Neural progenitor cell (in vitro differentiated cells): ENCODE results near the gene TMIGD3. TPM values are rescaled to one million over a fixed set of nuclear protein-coding genes. Genes with fewer than 3 reads are reported as not detected.
A peak's percentile ranks its signal among the peaks of the same experiment; 100 is the strongest.

Experiments used
- DNase-seq: peaks from one replicate; pipeline ENCODE4 v3.0.0-alpha.2; 2016; ENCODE audit warnings: low spot score
- H2AFZ ChIP-seq: fragments of 200-600 bp; sonication (generic); replicated peaks from 2 replicates; pipeline ENCODE4 v1.6.1; 2016; ENCODE audit warnings: antibody characterized with exemption
- H3F3A ChIP-seq: fragments of 200-600 bp; sonication (generic); 2 replicates; pipeline ENCODE4 v1.6.1; 2016; ENCODE audit warnings: antibody characterized with exemption, low read depth
- H3K27ac ChIP-seq: fragments of 200-600 bp; sonication (generic); 2 replicates; pipeline ENCODE4 v1.5.1; 2016; ENCODE audit warnings: mild to moderate bottlenecking
- H3K27me3 ChIP-seq: fragments of 200-600 bp; sonication (generic); 2 replicates; pipeline ENCODE4 v1.6.1; 2016; ENCODE audit warnings: mild to moderate bottlenecking, moderate library complexity
- H3K36me3 ChIP-seq: fragments of 200-600 bp; sonication (generic); 2 replicates; pipeline ENCODE4 v1.5.1; 2016
- H3K4me1 ChIP-seq: fragments of 200-600 bp; sonication (generic); 2 replicates; pipeline ENCODE4 v1.6.1; 2016; ENCODE audit warnings: mixed run types
- H3K4me2 ChIP-seq: fragments of 200-600 bp; sonication (generic); 2 replicates; pipeline ENCODE4 v1.6.1; 2016
- H3K4me3 ChIP-seq: fragments of 200-600 bp; sonication (generic); 2 replicates; pipeline ENCODE4 v1.5.1; 2016
- H3K79me2 ChIP-seq: fragments of 200-600 bp; sonication (generic); 2 replicates; pipeline ENCODE4 v1.6.1; 2016; ENCODE audit warnings: low read depth
- H3K9ac ChIP-seq: fragments of 200-600 bp; sonication (generic); 2 replicates; pipeline ENCODE4 v1.6.1; 2016
- H3K9me3 ChIP-seq: fragments of 200-600 bp; sonication (generic); 2 replicates; pipeline ENCODE4 v1.5.1; 2016; ENCODE audit warnings: low read depth
- H4K20me1 ChIP-seq: fragments of 200-600 bp; sonication (generic); 2 replicates; pipeline ENCODE4 v1.6.1; 2016; ENCODE audit warnings: low read depth
- H3K27ac Mint-ChIP-seq: 3 replicates; pipeline ENCODE4 v1.8.0; 2021; ENCODE audit warnings: mixed read lengths
- H3K27me3 Mint-ChIP-seq: 2 replicates; pipeline ENCODE4 v1.8.0; 2022; ENCODE audit warnings: low read depth, mild to moderate bottlenecking, inconsistent platforms, moderate library complexity, mixed read lengths; ENCODE audit not compliant: insufficient read depth
- H3K36me3 Mint-ChIP-seq: 3 replicates; pipeline ENCODE4 v1.8.0; 2021; ENCODE audit warnings: mixed read lengths
- H3K4me1 Mint-ChIP-seq: 3 replicates; pipeline ENCODE4 v1.8.0; 2021; ENCODE audit warnings: mixed read lengths
- H3K4me3 Mint-ChIP-seq: 3 replicates; pipeline ENCODE4 v1.8.0; 2021; ENCODE audit warnings: mild to moderate bottlenecking, moderate library complexity, mixed read lengths
- H3K9me3 Mint-ChIP-seq: 3 replicates; pipeline ENCODE4 v1.8.0; 2020; ENCODE audit warnings: mixed read lengths
- EZH2 ChIP-seq: fragments of 200-600 bp; sonication (generic); IDR thresholded peaks from 2 replicates; pipeline ENCODE4 v1.6.1; 2017; ENCODE audit warnings: antibody characterized with exemption, mild to moderate bottlenecking, moderate library complexity
- EZH2phosphoT487 ChIP-seq: fragments of 200-600 bp; sonication (generic); IDR thresholded peaks from 2 replicates; pipeline ENCODE4 v1.6.1; 2017; ENCODE audit warnings: antibody characterized with exemption
- total RNA-seq: library from RNA; depleted of rRNA; stranded (reverse); fragments of >200 nt; gene quantifications from 2 replicates; pipeline ENCODE4 v1.2.3, GENCODE V29; 2015; ENCODE audit warnings: low replicate concordance
- TF ChIP-seq, protein P1 (sequence below): fragments of 200-600 bp; sonication (generic); IDR thresholded peaks from 2 replicates; pipeline ENCODE4 v1.5.1; 2017; ENCODE audit warnings: antibody characterized with exemption, mild to moderate bottlenecking

TMIGD3 gene
- total RNA-seq, 1 donor from 2014 or later, result not detected

DNA sequence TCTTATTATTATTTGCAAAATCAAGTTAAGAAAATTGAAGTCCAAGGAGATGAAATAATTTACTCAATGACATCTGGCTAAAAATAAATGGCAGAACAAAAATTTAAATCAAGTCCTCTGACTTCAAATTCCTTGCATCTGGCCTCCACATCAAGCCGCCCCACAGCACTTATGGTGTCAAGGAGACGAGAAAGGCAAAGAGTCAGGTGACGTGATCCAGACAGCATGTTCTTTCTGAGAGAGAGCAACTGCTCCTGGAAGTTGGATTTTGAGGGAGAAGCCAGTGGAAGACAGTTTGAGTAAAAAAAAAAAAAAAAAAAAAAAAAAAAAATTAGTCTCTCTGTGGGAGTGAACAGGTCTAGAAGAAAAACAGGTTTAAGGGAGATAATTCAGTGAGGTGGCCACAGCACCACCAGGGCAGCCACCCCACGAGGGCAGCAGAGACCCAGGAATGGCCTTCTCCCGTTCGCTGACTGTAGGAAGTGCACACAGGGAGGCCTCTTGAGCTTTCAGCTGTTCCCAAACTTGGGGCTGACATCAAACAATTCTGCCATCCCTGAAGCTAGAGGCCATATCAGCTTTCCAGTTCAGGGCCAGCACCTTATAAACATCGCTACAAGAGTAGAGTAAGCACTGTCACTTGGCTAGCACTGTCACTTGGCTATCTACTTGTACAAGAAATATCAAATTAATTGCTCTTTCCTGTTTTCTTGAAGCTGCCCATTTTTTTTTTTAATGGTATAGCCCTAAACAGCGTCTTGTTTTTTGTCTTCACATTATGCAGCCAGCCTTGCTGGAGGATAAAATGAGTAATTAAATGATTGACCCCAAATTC lies 21.8 kb downstream of the TMIGD3 start:
- H3K4me3 Mint-ChIP-seq, result no peak overlapping the region
- no peak overlapping the region for H3K4me3 ChIP-seq
- no peaks in the 10 kb centered on the region for H3K36me3 ChIP-seq
- TF ChIP-seq EZH2phosphoT487, result no peak
- TF ChIP-seq, protein P1, sequence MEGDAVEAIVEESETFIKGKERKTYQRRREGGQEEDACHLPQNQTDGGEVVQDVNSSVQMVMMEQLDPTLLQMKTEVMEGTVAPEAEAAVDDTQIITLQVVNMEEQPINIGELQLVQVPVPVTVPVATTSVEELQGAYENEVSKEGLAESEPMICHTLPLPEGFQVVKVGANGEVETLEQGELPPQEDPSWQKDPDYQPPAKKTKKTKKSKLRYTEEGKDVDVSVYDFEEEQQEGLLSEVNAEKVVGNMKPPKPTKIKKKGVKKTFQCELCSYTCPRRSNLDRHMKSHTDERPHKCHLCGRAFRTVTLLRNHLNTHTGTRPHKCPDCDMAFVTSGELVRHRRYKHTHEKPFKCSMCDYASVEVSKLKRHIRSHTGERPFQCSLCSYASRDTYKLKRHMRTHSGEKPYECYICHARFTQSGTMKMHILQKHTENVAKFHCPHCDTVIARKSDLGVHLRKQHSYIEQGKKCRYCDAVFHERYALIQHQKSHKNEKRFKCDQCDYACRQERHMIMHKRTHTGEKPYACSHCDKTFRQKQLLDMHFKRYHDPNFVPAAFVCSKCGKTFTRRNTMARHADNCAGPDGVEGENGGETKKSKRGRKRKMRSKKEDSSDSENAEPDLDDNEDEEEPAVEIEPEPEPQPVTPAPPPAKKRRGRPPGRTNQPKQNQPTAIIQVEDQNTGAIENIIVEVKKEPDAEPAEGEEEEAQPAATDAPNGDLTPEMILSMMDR, result peak; percentile 69
- H3K27ac ChIP-seq, result no peak overlapping the region
- H3K9ac ChIP-seq, result no peak overlapping the region
- H4K20me1 ChIP-seq, result no peaks in the 10 kb centered on the region
- H3K4me1 ChIP-seq, result peaks cover 7% of the 10 kb centered on the region
- no peaks in the 10 kb centered on the region for H3K79me2 ChIP-seq
- no peak overlapping the region for H3K27ac Mint-ChIP-seq
- no peaks in the 10 kb centered on the region for H3F3A ChIP-seq
- H3K27me3 ChIP-seq, result no peaks in the 10 kb centered on the region
- H3K27me3 Mint-ChIP-seq, result no peaks in the 10 kb centered on the region
- no peak overlapping the region for H2AFZ ChIP-seq
- H3K36me3 Mint-ChIP-seq, result no peaks in the 10 kb centered on the region
- H3K4me2 ChIP-seq, result no peak overlapping the region
- no peaks in the 10 kb centered on the region for H3K9me3 Mint-ChIP-seq
- H3K9me3 ChIP-seq, result no peaks in the 10 kb centered on the region
- DNase-seq, result peak; percentile 79
- H3K4me1 Mint-ChIP-seq, result no peaks in the 10 kb centered on the region

DNA sequence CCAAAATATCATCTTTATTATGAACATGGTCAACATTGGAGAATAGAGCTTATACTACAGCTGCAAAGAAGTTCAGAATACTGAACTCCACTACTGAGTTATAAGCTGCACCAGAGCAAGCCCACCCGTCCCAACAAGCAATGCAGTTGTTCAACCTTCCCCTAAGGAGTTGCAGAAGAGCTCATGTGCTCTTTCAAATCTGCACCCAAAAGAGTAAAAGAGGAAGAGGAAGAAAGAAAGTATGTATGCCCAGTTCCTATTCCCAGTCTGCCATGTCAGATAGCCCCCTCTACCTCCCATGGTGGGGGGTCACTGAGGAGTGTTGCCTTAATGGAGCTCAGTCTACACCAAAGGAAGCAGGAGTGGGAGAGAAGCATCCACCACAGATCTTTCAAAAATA lies 22.8 kb downstream of the TMIGD3 start:
- H4K20me1 ChIP-seq, result no peaks in the 10 kb centered on the region
- no peak overlapping the region for H3K4me3 ChIP-seq
- no peaks in the 10 kb centered on the region for H3K36me3 ChIP-seq
- no peak overlapping the region for H3K27ac Mint-ChIP-seq
- TF ChIP-seq, protein P1, result no peak
- TF ChIP-seq EZH2phosphoT487 (no peak), EZH2 (no peak)
- H3K9ac ChIP-seq, result no peak overlapping the region
- no peak for DNase-seq
- no peaks in the 10 kb centered on the region for H3K9me3 ChIP-seq
- H3K4me1 Mint-ChIP-seq, result no peaks in the 10 kb centered on the region
- no peaks in the 10 kb centered on the region for H3K9me3 Mint-ChIP-seq
- H3K27me3 Mint-ChIP-seq, result no peaks in the 10 kb centered on the region
- H3K4me1 ChIP-seq, result peaks cover 8% of the 10 kb centered on the region
- no peaks in the 10 kb centered on the region for H3F3A ChIP-seq
- H3K27me3 ChIP-seq, result no peaks in the 10 kb centered on the region
- no peaks in the 10 kb centered on the region for H3K79me2 ChIP-seq
- H3K27ac ChIP-seq, result no peak overlapping the region
- no peaks in the 10 kb centered on the region for H3K36me3 Mint-ChIP-seq
- no peak overlapping the region for H3K4me3 Mint-ChIP-seq
- no peak overlapping the region for H3K4me2 ChIP-seq
- no peak overlapping the region for H2AFZ ChIP-seq

DNA sequence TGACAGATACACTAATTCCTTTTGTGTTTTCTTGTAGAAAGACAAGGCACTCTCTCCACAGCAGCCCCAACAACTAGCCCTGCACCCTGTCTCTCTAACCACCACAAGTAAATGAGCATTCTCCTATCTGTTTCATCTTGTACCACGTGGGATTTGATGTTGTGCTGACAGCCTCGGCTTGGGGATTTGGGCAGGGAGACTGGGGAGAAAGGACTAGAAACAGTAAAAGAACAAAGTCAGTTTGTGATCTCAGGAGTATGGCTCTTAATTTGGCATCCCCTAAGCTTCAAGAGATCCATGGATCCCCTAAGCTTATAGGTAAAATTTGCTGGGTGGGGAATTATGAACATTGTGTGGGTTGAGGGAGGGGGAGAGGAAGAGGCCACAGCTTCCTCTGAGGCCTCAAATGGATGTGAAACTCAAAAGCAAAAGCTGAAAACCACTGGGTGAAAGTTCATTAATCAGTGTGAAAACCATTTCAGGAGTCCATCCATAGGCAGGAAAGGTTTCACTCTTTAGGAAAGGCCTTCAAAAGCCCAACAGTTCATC lies 26.6 kb downstream of the TMIGD3 start:
- Histone ChIP-seq H3K4me3 (no peak overlapping the region), H3K36me3 (no peaks in the 10 kb centered on the region), H3K4me2 (no peak overlapping the region), H3K4me1 (peaks cover 8% of the 10 kb centered on the region), H2AFZ (no peak overlapping the region), H3K27me3 (no peaks in the 10 kb centered on the region), H4K20me1 (no peaks in the 10 kb centered on the region), H3K79me2 (no peaks in the 10 kb centered on the region), H3K9ac (no peak overlapping the region), H3K9me3 (no peaks in the 10 kb centered on the region), H3K27ac (no peak overlapping the region), H3F3A (no peaks in the 10 kb centered on the region)
- H3K27ac Mint-ChIP-seq, result no peak overlapping the region
- no peaks in the 10 kb centered on the region for H3K9me3 Mint-ChIP-seq
- H3K27me3 Mint-ChIP-seq, result no peaks in the 10 kb centered on the region
- TF ChIP-seq EZH2phosphoT487, result no peak
- TF ChIP-seq, protein P1, result no peak
- TF ChIP-seq EZH2, result no peak
- no peaks in the 10 kb centered on the region for H3K4me1 Mint-ChIP-seq
- no peak for DNase-seq
- no peak overlapping the region for H3K4me3 Mint-ChIP-seq
- H3K36me3 Mint-ChIP-seq, result no peaks in the 10 kb centered on the region
